ENCODE measurements around the gene CNKSR2. TPM values are rescaled to one million over a fixed set of nuclear protein-coding genes. Genes with fewer than 3 reads are reported as not detected.

CNKSR2 gene
- total and polyA plus RNA-seq, 9 donors = 0.35 to 20.6 (median 2.3) TPM

DNA sequence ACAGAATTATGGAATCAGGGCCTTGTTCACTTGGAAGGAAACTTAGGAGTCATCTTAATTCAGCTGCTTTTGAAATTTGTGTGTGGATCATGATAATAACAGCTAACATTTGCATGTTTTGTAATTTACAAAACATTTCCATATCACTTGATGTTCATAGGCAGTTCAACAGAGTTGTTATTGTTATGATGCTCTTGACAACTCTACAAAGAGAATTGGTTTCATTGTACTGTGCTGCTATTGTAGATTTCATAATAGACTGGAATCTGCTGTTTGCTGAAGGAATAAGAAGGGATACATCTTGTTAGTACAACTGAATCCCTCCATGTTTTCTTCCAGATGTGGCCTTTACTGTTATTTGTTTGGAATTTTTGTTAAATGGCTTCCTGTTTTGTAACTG lies 83.5 kb downstream of the CNKSR2 start:
- intact Hi-C loops (cut with DNase I) = no loop called here
- Histone ChIP-seq H3K4me3 (no peak overlapping the region), H3K27me3 (no peaks in the 10 kb centered on the region), H3K9me3 (no peaks in the 10 kb centered on the region), H3K36me3 (no peaks in the 10 kb centered on the region), H3K27ac (no peak overlapping the region), H3K4me1 (ENCODE audit: insufficient read depth) (no peaks in the 10 kb centered on the region)
- no peak for TF ChIP-seq POLR2A (IDR thresholded peaks at IDR 0.05)
- TF ChIP-seq, protein P1, sequence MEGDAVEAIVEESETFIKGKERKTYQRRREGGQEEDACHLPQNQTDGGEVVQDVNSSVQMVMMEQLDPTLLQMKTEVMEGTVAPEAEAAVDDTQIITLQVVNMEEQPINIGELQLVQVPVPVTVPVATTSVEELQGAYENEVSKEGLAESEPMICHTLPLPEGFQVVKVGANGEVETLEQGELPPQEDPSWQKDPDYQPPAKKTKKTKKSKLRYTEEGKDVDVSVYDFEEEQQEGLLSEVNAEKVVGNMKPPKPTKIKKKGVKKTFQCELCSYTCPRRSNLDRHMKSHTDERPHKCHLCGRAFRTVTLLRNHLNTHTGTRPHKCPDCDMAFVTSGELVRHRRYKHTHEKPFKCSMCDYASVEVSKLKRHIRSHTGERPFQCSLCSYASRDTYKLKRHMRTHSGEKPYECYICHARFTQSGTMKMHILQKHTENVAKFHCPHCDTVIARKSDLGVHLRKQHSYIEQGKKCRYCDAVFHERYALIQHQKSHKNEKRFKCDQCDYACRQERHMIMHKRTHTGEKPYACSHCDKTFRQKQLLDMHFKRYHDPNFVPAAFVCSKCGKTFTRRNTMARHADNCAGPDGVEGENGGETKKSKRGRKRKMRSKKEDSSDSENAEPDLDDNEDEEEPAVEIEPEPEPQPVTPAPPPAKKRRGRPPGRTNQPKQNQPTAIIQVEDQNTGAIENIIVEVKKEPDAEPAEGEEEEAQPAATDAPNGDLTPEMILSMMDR (IDR thresholded peaks at IDR 0.05) = no peak
- no peak for TF ChIP-seq EP300 (IDR thresholded peaks at IDR 0.05)
- no peak for DNase-seq

- TF ChIP-seq EP300 (IDR thresholded peaks at IDR 0.05) (no peak), POLR2A (IDR thresholded peaks at IDR 0.05) (no peak)
- TF ChIP-seq, protein P1 (IDR thresholded peaks at IDR 0.05) = no peak
- Histone ChIP-seq H3K36me3 (no peaks in the 10 kb centered on the region), H3K4me1 (ENCODE audit: insufficient read depth) (no peaks in the 10 kb centered on the region), H3K27me3 (no peaks in the 10 kb centered on the region), H3K4me3 (no peak overlapping the region), H3K9me3 (no peaks in the 10 kb centered on the region), H3K27ac (no peak overlapping the region)
- 36 to 45% (median 38%) methylated on average over 1 of the region's 1 CpG for WGBS, 3 donors
- intact Hi-C loops (cut with DNase I) = no loop called here
- DNase-seq = no peak
Observed at GRCh38 chrX:21469071-21469470, 94.9 kb downstream of the CNKSR2 start.

- Histone ChIP-seq H3K9me3 (no peaks in the 10 kb centered on the region), H3K4me1 (ENCODE audit: insufficient read depth) (no peaks in the 10 kb centered on the region), H3K4me3 (no peak overlapping the region), H3K27ac (no peak overlapping the region), H3K36me3 (no peaks in the 10 kb centered on the region), H3K27me3 (no peaks in the 10 kb centered on the region)
- DNase-seq = no peak
- WGBS, 3 donors = 63 to 74% (median 69%) methylated on average over 2 of the region's 2 CpGs
- intact Hi-C loops (cut with DNase I) = no loop called here
- TF ChIP-seq, protein P1 (IDR thresholded peaks at IDR 0.05) = no peak
- TF ChIP-seq EP300 (IDR thresholded peaks at IDR 0.05) = no peak
- no peak for TF ChIP-seq POLR2A (IDR thresholded peaks at IDR 0.05)
Observed at GRCh38 chrX:21476909-21477308, 102.7 kb downstream of the CNKSR2 start.

GRCh38 chrX:21479695-21480270 lies 105.6 kb downstream of the CNKSR2 start:
- H3K4me1 ChIP-seq (ENCODE audit: insufficient read depth) = no peaks in the 10 kb centered on the region
- no peaks in the 10 kb centered on the region for H3K27me3 ChIP-seq
- no peak overlapping the region for H3K27ac ChIP-seq
- 17 to 25% (median 19%) methylated on average over 2 of the region's 2 CpGs for WGBS, 3 donors
- no peaks in the 10 kb centered on the region for H3K9me3 ChIP-seq
- intact Hi-C loops (cut with DNase I) = no loop called here
- H3K4me3 ChIP-seq = no peak overlapping the region
- no peaks in the 10 kb centered on the region for H3K36me3 ChIP-seq
- DNase-seq = no peak
- TF ChIP-seq, protein P1 (IDR thresholded peaks at IDR 0.05) = no peak
- TF ChIP-seq POLR2A (IDR thresholded peaks at IDR 0.05) (no peak), EP300 (IDR thresholded peaks at IDR 0.05) (no peak)

Data from ovary (tissue), 9 donors.